SKM-1 treated with dmso at 0.1 percent for 144 hours (cell line): ENCODE results near the gene ATP8A1.
A peak's percentile ranks its signal among the peaks of the same experiment; 100 is the strongest.

Source experiments
- DNase-seq: peaks from one replicate; lab custom pipeline; 2025; ENCODE audit not compliant: unreplicated experiment; lab: John Stamatoyannopoulos, UW

The ATP8A1 gene

DNA sequence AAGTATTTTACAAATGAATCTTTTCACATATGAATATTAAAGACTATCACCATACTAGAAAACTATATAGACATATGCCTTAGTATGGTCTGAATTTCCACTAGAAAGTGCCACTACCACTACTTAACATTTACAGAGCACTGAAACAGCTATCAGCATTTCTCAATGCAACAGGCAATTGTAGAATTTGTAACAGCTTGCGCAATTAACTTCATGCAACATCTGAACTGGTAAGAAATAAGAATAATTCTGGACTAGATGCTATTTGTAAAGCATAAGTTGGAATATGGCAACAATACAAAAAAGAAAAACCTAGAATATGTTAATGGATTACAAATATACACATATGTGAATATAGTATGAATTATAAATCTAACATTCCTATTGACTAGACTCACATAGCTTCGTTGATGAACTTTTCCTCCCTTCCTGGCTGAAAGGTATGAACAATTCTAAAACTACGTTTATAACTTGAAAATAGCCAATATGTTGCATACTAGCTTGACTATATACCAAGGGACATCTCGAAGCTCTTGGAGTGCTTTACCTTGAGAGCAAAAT, 82.0 kb downstream of the ATP8A1 start:
- DNase-seq = no peak

DNA sequence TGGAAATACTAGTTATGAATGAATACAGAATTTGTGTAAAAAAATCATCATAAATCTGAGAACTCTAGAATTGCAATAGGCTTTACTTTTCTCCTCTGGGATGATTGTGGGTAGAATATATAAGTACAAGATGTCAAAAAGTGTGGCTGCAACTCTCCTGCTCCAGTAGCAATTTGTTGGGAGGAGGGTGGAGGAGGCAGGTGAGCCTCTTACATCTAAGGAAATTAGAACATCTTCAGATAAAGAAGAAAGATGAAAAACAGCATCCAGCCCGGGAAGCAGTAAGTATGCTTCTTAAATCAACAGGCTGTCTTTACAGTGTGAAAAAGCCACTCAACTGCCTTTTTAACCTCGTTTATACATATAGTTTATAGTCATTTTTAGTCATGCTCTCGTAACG, 83.7 kb downstream of the ATP8A1 start:
- DNase-seq = no peak

DNA sequence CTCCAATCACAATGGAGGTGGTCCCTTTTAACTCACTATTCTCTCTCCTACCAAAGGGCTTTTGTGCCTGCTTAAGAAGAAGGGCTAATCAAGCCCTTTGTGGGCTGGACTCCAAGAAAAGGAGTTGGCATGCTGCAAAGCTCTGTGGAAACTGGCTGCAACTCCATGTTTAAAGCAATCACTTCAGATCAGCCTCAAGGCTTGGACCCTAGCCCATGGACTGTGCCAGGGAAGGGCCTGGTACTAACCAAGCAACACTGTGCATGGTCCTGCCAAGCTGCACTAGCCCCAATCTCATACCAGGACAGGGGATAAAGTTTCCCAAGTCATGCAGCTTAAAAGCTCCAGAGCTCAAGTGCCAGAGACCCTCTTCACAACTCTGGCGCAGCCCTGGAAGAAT, 86.7 kb downstream of the ATP8A1 start:
- no peak for DNase-seq

DNA sequence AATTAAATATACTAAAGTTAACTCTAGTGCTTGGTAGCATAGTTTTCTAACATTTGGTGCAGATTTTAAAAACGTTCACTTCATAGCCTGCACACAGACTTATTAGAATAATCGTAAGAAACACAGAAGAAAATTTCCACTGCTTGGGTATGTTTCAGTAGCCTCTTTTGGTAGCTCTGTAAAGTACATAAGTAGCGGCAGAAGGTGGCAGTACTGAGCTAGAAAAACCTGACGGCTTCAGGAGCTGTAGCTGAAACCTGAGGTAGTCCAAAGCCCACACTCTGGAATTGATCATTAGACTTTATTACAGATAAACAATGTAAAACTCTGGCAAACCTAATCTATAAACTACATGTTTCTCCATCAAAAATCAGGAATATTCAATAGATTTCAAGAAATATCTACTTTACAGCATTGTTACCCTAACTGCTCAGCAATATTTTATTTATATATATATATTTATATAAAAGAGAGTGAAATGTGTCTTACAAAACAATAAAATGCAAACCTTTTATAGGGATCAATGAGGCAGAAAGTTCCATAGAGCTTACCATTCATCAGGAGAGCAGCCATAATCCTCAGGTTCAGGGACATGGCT, 88.2 kb downstream of the ATP8A1 start:
- peak; percentile 33 for DNase-seq

DNA sequence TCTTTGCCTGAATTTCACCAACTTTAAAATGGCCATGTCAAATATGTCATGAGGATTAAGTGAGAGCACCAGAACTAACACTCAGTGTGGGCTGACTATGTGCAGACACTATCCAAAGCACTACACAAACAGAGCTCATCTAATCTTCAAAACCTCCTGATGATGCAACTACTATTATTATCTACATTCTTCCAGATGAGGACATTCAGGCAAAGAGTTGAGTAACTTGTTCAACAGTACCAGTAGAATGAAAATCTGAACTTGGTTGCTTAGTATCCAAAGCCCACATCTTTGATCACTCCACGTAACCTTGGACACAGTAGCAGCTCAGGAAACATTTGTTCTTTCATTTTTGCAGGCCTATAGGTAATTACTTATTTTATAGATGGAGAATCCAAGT, 90.1 kb downstream of the ATP8A1 start:
- DNase-seq = no peak

DNA sequence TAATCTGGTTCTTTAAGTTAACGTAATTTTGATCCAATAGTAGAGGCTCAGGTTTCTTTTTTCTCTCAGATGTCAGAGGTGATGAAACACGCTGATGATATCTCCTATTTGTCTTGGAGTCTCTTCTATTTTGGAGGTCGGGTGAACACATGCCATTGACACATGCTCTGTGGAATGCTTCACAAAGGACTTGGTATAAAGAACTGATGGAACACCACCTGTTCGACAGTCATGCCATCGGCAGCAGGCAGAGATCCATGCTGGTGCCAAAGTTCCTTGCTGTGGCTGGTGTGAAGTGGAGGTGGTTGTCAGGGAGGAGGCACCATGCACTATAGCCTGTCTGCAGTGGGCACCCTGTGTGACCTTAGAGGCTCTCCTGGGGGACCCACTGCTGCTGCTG, 94.9 kb downstream of the ATP8A1 start:
- no peak for DNase-seq

DNA sequence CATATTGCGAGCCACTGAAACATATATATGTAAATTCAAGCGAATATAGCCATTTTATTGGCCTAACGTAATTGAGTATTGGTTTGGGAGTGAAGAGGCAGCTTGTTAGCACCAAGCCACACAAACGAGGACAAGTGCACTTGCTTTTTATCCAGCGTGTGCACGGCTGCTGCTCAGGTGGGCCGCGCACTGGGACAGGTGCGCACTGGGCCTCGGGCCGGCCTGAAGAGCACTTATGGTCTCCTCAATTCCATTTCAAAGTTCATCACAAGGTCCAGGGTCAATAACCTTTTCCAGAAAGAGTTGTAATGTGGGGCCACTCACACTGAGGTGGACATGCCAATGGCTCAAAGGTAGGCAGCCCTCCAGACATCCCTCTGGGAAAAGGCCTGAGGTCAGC, 95.9 kb downstream of the ATP8A1 start:
- no peak for DNase-seq

DNA sequence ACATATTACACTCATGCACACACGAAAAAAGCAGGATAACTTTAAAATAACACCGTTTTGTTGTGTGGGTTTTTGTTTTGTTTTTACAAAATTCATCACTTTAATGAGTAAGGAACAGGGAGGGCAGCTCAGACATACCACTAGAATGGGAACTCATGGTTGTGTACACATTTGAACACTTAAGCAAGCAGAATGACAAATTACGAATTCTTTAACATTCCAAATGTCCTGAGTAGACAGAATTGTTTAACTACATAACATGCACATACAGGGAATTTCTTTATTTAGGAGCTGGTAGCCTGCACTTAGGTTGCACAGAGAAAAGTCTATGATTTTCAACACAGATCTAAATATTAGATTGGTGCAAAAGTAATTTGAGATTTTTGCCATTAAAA, 96.4 kb downstream of the ATP8A1 start:
- no peak for DNase-seq

DNA sequence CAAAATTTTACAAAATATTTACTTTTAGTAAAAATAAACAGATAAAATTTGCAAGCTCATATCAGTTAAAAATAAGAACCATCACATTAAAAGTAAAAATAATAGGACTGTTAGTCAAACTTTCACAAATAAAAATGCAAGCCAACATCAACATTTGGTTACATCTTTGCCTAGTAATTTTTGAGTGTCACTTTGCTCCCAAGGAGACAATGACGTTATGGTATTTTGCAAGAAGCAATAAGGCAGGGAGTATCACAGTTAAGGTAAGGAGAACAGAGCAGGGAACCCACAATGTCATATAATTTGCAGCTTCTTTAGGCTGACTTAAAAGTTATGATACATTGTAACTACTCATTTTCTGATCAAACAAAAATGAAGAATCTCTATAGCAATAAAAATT, 98.7 kb downstream of the ATP8A1 start:
- DNase-seq = no peak

DNA sequence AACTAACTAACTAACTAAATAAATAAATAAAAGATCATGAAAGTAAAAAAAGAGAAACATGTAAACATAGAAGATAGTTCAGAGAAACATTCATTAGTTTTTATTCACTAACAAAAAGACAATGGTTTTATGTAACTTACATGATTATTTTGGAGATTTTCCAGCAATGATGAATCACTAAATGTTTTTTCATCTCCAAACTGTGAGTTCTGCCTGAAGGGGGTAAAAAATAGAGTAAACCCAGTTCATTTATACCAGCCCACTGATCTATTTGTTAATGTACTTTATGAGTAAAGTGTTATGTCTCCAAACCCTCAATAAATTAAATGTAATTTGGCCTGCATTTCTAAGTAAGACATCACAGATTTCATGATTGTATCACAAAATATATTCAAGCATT, 101.1 kb downstream of the ATP8A1 start:
- no peak for DNase-seq

DNA sequence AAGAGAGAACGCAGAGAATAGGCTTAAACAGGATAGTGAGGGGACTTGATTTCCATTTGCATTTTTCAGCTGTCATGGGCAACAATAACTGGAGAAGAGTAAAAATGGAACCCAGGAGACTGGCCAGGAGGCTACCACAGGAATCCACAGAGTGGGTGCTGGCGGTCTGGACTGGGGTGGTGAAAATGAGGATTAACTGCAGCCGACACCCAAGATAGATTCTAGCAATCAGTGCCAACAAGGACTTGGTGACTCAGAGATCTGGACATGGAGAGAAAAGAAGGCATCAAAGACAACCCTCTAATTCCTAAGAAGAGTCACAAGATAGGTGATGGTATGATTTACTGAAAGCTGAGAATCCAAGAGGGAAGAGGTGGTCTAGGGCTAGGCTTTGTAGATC, 102.8 kb downstream of the ATP8A1 start:
- DNase-seq = no peak

DNA sequence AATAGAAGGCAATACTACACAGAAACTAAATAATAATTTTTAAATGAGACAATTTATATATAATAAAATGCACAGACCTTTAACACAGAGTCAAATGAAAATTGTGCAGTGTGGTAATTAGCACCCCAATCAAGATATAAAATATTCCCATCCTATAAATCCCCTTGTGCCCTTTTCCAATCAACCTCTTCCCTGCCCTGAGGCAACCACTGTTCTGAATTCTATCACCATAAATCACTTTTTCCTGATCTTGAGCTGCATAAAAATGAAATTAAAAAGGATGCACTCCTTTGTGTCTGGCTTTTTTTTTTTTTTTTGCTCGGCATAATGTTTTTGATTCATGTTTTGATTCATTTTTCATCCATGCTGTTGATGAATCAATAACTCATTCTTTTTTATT, 107.0 kb downstream of the ATP8A1 start:
- DNase-seq = no peak

DNA sequence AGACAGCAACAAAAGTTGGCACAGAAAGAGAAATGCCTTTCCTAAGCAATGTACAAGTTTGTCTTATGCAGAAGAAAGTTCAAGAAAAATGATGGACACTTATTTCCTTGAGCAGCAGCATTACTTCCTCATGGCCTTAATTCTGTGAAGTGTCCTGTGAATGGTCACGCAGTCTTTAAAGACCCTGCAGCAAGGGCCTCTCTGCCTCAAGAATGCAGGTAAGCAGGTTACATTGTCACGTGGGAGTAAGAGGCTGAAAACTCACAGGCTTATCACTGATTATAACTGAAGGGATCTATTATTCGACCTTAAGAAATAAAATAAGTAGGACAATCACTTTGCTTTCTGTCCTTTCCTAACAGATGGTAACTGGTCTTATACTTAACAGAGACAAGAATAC, 109.1 kb downstream of the ATP8A1 start:
- no peak for DNase-seq

DNA sequence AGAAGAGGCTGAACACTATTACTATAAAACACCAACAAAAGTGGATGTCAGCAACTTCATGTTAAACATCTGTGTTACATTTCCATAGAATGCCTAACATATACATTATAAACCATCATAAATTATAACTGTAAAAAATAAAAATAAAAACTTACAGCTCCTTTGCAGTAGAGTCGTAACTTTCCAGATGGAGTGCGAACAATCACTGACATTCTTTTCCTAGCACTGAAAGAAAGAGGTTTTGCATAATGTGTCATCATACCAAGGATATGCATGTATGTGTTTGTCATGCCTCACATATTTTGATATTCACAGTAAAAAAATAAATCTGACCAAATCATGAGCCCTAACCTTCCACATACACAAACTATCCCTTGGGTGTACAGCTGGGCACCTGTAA, 113.1 kb downstream of the ATP8A1 start:
- DNase-seq = no peak

DNA sequence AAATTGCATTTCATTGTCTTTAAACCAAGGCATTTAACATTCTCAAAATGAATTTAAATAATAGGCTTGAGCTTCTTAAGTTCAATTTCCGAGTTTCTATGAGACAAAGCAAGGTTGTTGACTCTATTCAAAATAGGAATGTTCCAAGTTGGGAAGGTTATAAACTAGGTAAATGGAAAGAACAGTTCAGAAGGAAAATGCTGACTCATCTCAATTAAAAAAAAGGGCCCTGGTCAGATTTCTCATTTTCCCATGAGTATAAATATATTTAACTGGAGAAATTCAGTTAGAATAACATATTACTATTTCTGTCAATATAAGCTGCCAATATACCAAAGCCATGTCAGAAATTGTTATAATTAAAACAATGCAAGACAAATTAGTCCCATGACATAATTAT, 113.8 kb downstream of the ATP8A1 start:
- DNase-seq = no peak

DNA sequence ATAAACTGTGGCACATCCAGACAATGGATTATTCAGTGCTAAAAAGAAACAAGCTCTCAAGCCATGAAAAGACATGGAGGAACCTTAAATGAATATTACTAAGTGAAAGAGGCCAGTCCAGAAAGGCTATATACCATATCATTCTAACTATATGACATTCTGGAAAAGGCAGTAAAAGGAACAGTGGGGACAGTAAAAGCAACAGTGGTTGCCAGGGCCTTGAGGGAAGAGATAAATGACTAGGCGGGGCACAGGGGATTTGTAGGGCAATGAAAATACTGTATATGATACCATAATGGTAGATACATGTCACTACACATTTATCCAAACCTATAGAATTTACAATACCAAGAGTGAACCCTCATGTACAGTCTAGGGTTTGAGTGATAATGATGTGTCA, 115.3 kb downstream of the ATP8A1 start:
- DNase-seq = no peak

DNA sequence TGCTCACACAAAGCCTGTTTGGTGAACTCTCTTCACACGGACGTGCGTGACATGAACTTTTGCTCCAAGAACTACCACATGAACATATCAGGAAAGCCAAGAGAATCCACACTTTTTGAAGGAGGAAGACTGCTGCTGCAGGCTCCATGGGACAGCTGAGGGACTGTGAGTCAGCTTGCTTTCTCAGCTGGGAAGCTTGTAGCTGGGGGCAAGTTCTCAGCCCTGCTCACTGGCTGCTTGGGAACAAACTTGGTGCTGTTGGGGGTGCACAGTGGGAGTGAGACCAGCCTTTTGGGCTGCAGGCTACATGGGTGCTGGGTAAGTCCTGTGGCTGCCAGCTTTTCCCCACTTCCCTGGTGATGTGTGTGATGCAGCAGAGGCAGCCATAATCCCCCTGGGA, 123.9 kb downstream of the ATP8A1 start:
- DNase-seq = no peak

DNA sequence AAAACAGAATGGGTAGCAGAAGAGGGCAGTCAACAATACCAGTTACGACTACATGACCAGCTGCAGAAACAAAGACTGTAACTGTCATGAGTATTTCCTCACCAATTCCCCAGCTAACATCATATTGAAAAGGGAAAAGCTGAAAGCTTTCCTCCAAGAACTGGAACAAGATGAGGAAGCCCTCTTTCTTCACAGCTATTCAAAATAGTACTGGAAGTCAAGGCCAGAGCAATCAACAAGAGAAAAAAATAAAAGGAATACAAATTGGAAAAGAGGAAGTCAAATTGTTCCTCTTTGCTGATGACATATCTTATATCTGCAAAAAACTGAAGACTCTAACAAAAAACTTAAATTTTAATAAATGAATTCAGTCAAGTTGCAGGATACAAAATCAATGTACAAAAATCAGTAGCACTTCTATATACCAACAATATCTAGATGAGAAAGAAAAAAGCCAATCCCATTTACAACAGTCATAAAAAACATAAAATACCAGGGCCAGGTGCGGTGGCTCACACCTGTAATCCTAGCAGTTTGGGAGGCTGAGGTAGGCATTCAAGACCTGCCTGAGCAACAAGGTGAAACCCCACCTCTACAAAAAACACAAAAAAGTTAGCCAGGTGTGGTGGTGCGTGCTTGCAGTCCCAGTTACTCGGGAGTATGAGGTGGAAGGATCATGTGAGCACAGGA, 125.4 kb downstream of the ATP8A1 start:
- peak; percentile 19 for DNase-seq

DNA sequence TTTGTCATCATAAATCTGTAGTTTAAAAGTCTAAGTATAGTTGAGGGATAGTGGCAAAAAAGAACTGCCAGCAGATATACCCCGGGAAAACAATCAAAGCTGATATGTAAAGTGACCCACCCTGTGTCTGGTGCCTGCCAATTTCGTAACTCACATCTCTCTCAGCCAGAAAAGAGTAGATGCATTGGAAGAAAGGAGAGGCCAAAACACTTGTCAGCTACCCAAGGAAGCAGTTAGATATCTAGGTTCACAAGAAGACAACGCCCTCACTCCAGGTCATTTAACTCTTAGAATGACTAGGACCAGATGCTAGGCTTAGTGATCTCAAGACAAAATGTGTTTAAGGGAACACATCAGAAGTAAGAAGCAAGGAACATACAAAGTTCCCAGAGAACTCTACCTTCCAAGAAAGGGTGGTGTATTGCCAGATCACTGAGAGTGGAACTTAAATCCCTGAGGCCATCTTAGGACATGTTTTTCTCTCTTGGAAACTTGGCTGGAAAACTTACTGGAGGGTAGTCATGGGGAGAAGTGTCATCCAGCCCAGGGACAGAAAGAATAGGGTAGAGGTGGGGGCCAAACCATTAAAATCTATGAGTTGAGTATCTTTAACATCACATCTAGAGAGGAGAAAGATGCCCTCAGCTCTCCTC, 133.7 kb downstream of the ATP8A1 start:
- no peak for DNase-seq

DNA sequence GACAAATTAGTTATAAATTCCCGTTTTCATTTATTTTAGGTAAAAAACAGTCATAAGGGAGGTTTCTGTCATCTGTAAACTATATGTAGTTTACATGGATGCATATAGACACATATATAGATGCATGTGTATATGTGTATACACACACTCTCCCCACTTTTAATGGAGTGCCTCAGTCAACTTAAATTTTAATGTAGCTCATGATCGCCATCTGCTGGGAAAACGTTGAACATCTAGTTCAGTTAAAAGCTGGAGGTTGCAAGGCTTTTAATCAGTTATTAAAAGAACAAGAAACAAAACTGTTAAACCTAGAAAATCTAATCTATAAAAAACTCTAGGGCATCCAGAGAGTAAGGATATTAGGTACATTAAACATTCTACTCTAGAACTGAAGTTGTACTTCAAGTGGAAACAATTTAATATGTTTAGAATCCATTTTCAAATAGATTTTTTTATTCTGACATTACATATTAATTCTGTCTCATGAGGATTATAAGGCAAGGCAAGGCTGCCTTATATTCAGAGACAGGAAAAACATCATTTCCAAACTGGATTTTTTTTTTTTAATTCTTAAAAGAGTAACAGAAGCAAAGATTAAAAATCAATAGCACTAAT, 137.0 kb downstream of the ATP8A1 start:
- peak; percentile 64 for DNase-seq

DNA sequence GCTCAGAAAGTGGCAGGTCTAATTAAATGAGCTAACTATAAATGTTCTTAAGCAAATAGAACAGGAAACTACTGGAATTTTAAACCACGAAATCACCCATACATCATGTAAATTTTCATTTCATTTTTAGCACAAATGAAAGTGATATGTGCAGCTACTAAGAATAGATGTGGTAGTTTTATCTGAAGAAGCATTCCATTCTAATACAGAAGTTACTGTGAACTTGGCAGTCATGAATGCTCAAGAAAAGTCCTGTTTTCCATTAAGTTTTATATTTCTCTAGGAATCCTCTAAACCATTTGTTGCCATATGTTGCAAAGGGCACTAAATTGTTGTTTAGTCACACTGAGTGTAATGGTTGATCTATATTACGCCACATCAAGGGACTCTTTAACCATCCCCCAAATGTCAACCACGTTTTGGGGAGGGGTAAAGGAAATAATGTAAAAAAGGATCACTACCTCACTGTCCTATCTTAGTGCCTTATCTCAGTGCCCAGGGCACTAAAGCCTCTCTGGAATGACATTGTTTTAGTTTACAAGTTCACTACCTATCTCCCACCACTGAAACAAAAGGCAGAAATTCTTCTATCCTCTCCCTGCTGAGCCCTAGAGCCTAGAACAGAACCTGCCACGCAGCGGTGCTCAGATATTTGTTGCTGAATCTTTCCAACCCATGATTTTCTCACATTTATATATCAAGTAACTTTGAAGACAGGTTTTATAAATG, 141.6 kb downstream of the ATP8A1 start:
- DNase-seq = no peak
